IMR-90 (cell line): Measurements from ENCODE around the gene C1QTNF9B. TPM values are rescaled to one million over a fixed set of nuclear protein-coding genes. Genes with fewer than 3 reads are reported as not detected.

Experiments used
- ATAC-seq: fragments of 200-7000 bp; cut with Tn5 transposase; 2 replicates; pipeline ENCODE4 v1.9.1; 2020; ENCODE audit warnings: low read depth, mild to moderate bottlenecking, moderate library complexity
- BruUV-seq: library from RNA; stranded (reverse); fragments of 400-500 nt; replicated peaks from 2 replicates; lab custom pipeline; 2021; lab: Mats Ljungman, UMichigan
- CTCF ChIA-PET: fragments of 300-600 bp; formaldehyde crosslinking; extraction: SDS; loops from one replicate; lab custom pipeline; 2021; ENCODE audit warnings: antibody characterized with exemption; lab: Yijun Ruan, JAX
- POLR2A ChIA-PET: fragments of 300-600 bp; sonication (Branson Sonifier 250); formaldehyde crosslinking; loops from one replicate; lab custom pipeline; 2022; ENCODE audit warnings: antibody characterized with exemption; ENCODE audit not compliant: unreplicated experiment; lab: Charles Lee
- DNase-seq: peaks from one replicate; pipeline ENCODE4 v3.0.0; 2013
- H2AFZ ChIP-seq: replicated peaks from 2 replicates; pipeline ENCODE3; 2013; ENCODE audit warnings: low read length, mild to moderate bottlenecking; ENCODE audit not compliant: poor library complexity
- H2AK5ac ChIP-seq: 2 replicates; pipeline ENCODE4 v1.6.1; 2013; ENCODE audit warnings: low read depth, low read length, inconsistent platforms
- H2AK9ac ChIP-seq: replicated peaks from 2 replicates; pipeline ENCODE3; 2013; ENCODE audit warnings: mild to moderate bottlenecking, low read depth, low read length, moderate library complexity; ENCODE audit not compliant: poor library complexity
- H2BK120ac ChIP-seq: 2 replicates; pipeline ENCODE4 v1.6.1; 2013; ENCODE audit warnings: low read depth, low read length, inconsistent platforms
- H2BK15ac ChIP-seq: 3 replicates; pipeline ENCODE4 v1.6.1; 2013; ENCODE audit warnings: low read depth, low read length, inconsistent platforms
- H2BK20ac ChIP-seq: 2 replicates; pipeline ENCODE4 v1.6.1; 2013; ENCODE audit warnings: low read depth, mild to moderate bottlenecking, inconsistent platforms, low read length, moderate library complexity
- H2BK5ac ChIP-seq: 2 replicates; pipeline ENCODE4 v1.6.1; 2013; ENCODE audit warnings: mild to moderate bottlenecking, low read depth, low read length, inconsistent platforms; ENCODE audit not compliant: poor library complexity, severe bottlenecking
- H3K14ac ChIP-seq: replicated peaks from 2 replicates; pipeline ENCODE4 v1.6.1; 2013; ENCODE audit warnings: low read depth, low read length, inconsistent platforms
- H3K18ac ChIP-seq: 2 replicates; pipeline ENCODE4 v1.6.1; 2013; ENCODE audit warnings: low read depth, low read length, control low read depth
- H3K23ac ChIP-seq: 2 replicates; pipeline ENCODE4 v1.6.1; 2013; ENCODE audit warnings: low read depth, low read length, inconsistent platforms
- H3K27ac ChIP-seq: 2 replicates; pipeline ENCODE4 v1.5.1; 2013; ENCODE audit warnings: mild to moderate bottlenecking, control low read depth, low read length; ENCODE audit not compliant: insufficient read depth
- H3K27me3 ChIP-seq: 2 replicates; pipeline ENCODE4 v1.6.1; 2013; ENCODE audit warnings: low read length; ENCODE audit not compliant: control insufficient read depth, insufficient read depth
- H3K36me3 ChIP-seq: 2 replicates; pipeline ENCODE4 v1.6.1; 2013; ENCODE audit warnings: low read length, mixed read lengths; ENCODE audit not compliant: control insufficient read depth, insufficient read depth
- H3K4ac ChIP-seq: 2 replicates; pipeline ENCODE4 v1.6.1; 2013; ENCODE audit warnings: low read depth, low read length, inconsistent platforms
- H3K4me1 ChIP-seq: 2 replicates; pipeline ENCODE4 v1.6.1; 2013; ENCODE audit warnings: low read length, mixed read lengths; ENCODE audit not compliant: control insufficient read depth, insufficient read depth
- H3K4me2 ChIP-seq: 2 replicates; pipeline ENCODE4 v1.6.1; 2013; ENCODE audit warnings: low read depth, mild to moderate bottlenecking, control low read depth, low read length, moderate library complexity
- H3K4me3 ChIP-seq: 2 replicates; pipeline ENCODE4 v1.5.1; 2013; ENCODE audit warnings: low read depth, mild to moderate bottlenecking, control low read depth, low read length, moderate library complexity; ENCODE audit not compliant: insufficient read depth
- H3K56ac ChIP-seq: 2 replicates; pipeline ENCODE4 v1.6.1; 2013; ENCODE audit warnings: low read length, inconsistent platforms; ENCODE audit not compliant: insufficient read depth; ENCODE audit errors: extremely low read depth
- H3K79me1 ChIP-seq, 2 experiments: 2 replicates each; pipeline ENCODE4 v1.6.1; 2013; ENCODE audit warnings: low read length in 2 of 2, inconsistent platforms in 1 of 2, low read depth in 1 of 2
- H3K9ac ChIP-seq: 2 replicates; pipeline ENCODE4 v1.6.1; 2013; ENCODE audit warnings: low read depth, low read length, control low read depth
- H3K9me1 ChIP-seq: 2 replicates; pipeline ENCODE4 v1.6.1; 2013; ENCODE audit warnings: low read length, inconsistent platforms; ENCODE audit not compliant: insufficient read depth
- H3K9me3 ChIP-seq: 2 replicates; pipeline ENCODE4 v1.6.1; 2013; ENCODE audit warnings: low read length; ENCODE audit not compliant: control insufficient read depth, insufficient read depth
- H4K20me1 ChIP-seq: 2 replicates; pipeline ENCODE4 v1.6.1; 2013; ENCODE audit warnings: low read length, inconsistent platforms; ENCODE audit not compliant: insufficient read depth
- H4K5ac ChIP-seq: 2 replicates; pipeline ENCODE4 v1.6.1; 2013; ENCODE audit warnings: mild to moderate bottlenecking, low read depth, low read length, control low read depth
- H4K8ac ChIP-seq, 2 experiments: 2 replicates each; pipeline ENCODE4 v1.6.1; 2013; ENCODE audit warnings: low read depth in 2 of 2, low read length in 2 of 2, control low read depth in 1 of 2, inconsistent platforms in 1 of 2
- H4K91ac ChIP-seq: 2 replicates; pipeline ENCODE4 v1.6.1; 2013; ENCODE audit warnings: low read depth, low read length, inconsistent platforms; ENCODE audit not compliant: insufficient read depth
- BHLHE40 ChIP-seq: fragments of 150-350 bp; IDR thresholded peaks from 2 replicates; pipeline ENCODE4 v1.6.1; 2016; ENCODE audit warnings: mild to moderate bottlenecking, low read depth, low read length
- CEBPB ChIP-seq: IDR thresholded peaks from 2 replicates; pipeline ENCODE4 v1.6.1; 2012; ENCODE audit warnings: low read depth, low read length, improper control_type of control experiment
- CHD1 ChIP-seq: IDR thresholded peaks from 2 replicates; pipeline ENCODE4 v1.6.1; 2012; ENCODE audit warnings: low read depth, low read length, improper control_type of control experiment
- FOS ChIP-seq: fragments of 150-350 bp; IDR thresholded peaks from 2 replicates; pipeline ENCODE4 v1.6.1; 2016; ENCODE audit warnings: low read depth, low read length
- MAFK ChIP-seq: IDR thresholded peaks from 2 replicates; pipeline ENCODE4 v1.6.1; 2012; ENCODE audit warnings: low read depth, low read length, improper control_type of control experiment
- MAZ ChIP-seq: IDR thresholded peaks from 2 replicates; pipeline ENCODE4 v1.6.1; 2012; ENCODE audit warnings: low read depth, mild to moderate bottlenecking, low read length, improper control_type of control experiment, moderate library complexity, borderline replicate concordance
- MXI1 ChIP-seq: IDR thresholded peaks from 2 replicates; pipeline ENCODE4 v1.6.1; 2012; ENCODE audit warnings: low read depth, mild to moderate bottlenecking, low read length, moderate library complexity, borderline replicate concordance
- NFE2L2 ChIP-seq: fragments of 150-350 bp; IDR thresholded peaks from 2 replicates; pipeline ENCODE4 v1.6.1; 2016; ENCODE audit warnings: low read depth, mild to moderate bottlenecking, low read length
- POLR2A ChIP-seq: IDR thresholded peaks from 2 replicates; pipeline ENCODE4 v1.6.1; 2012; ENCODE audit warnings: mild to moderate bottlenecking, low read depth, low read length
- RAD21 ChIP-seq: IDR thresholded peaks from 2 replicates; pipeline ENCODE4 v1.6.1; 2012; ENCODE audit warnings: low read length, improper control_type of control experiment
- RCOR1 ChIP-seq: IDR thresholded peaks from 2 replicates; pipeline ENCODE4 v1.6.1; 2012; ENCODE audit warnings: mild to moderate bottlenecking, low read length, improper control_type of control experiment; ENCODE audit not compliant: insufficient replicate concordance
- RFX5 ChIP-seq: IDR thresholded peaks from 2 replicates; pipeline ENCODE4 v1.8.0; 2012; ENCODE audit warnings: low read depth, mild to moderate bottlenecking, low read length, moderate library complexity
- SMC3 ChIP-seq: fragments of 150-350 bp; IDR thresholded peaks from 2 replicates; pipeline ENCODE4 v1.6.1; 2016; ENCODE audit warnings: low read depth, mild to moderate bottlenecking, antibody characterized with exemption, low read length, moderate library complexity
- WGBS, 2 experiments: methylation state at CpG; one replicate each; pipeline versions ENCODE4 v1.1.5 to v1.1.7; 2013; ENCODE audit warnings: missing lambda C conversion rate in 2 of 2; ENCODE audit not compliant: insufficient read length in 1 of 2; ENCODE audit errors: extremely low coverage in 2 of 2; 5-methylcytosine and 5-hydroxymethylcytosine counted together
- dilution Hi-C: fragments of 300-500 bp; cut with HindIII; formaldehyde crosslinking; loops from one replicate; pipeline ENCODE4 v1.14.3; 2018; ENCODE audit warnings: low sequenced_read_pairs; ENCODE audit not compliant: unreplicated experiment
- in situ Hi-C: fragments of 300-500 bp; cut with MboI; formaldehyde crosslinking; loops from 3 replicates; pipeline ENCODE4 v1.14.3; 2019; ENCODE audit warnings: low sequenced_read_pairs, inconsistent platforms, mixed read lengths
- intact Hi-C: fragments of 100-400 bp; cut with micrococcal nuclease; formaldehyde crosslinking; loops from 2 replicates; pipeline ENCODE4 v1.10.0; 2022
- polyA plus RNA-seq, 3 experiments: library from polyadenylated mRNA; depleted of rRNA; stranded (reverse); fragments of >200 nt; gene quantifications; 2 replicates each; pipeline ENCODE4 v1.2.3, GENCODE V29; 2012; ENCODE audit warnings: low replicate concordance in 1 of 3
- total RNA-seq: library from RNA; depleted of rRNA; stranded (reverse); fragments of >200 nt; gene quantifications from 2 replicates; pipeline ENCODE4 v1.2.3, GENCODE V29; 2012
- TF ChIP-seq, protein P1 (sequence below): conservative IDR thresholded peaks from 2 replicates; pipeline ENCODE4 v1.5.1; 2012; ENCODE audit warnings: mild to moderate bottlenecking, low read depth, low read length, improper control_type of control experiment
- TF ChIP-seq, protein P2 (sequence below): fragments of 150-350 bp; IDR thresholded peaks from 2 replicates; pipeline ENCODE4 v1.6.1; 2017; ENCODE audit warnings: mild to moderate bottlenecking, antibody characterized with exemption, low read length, low read depth
- TF ChIP-seq, protein P3 (sequence below): fragments of 150-350 bp; IDR thresholded peaks from 2 replicates; pipeline ENCODE4 v1.6.1; 2016; ENCODE audit warnings: low read depth, mild to moderate bottlenecking, low read length, moderate library complexity, borderline replicate concordance

The C1QTNF9B gene
- total and polyA plus RNA-seq, 2 of the 4 experiments (the other 2 are of a cell fraction): 0.72 to 1.1 TPM

DNA sequence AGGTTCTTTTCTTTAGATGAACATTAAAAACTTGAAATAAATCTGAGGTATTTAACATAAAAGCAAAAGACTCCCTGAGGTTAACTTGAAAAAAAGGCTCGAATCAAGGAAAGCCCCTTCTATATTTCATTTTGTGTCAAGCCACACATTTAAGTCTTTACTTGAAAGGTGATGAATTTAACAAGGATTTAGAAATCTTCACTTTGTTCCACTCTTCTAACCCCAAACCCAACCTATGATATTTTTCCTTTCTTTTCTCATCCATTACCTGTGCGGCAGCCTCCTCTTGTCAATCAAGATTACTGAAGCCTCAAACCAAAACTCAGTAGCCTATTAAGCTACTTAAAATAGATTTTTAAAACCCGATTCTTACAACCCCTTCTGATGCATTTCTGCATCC, 41.9 kb downstream of the C1QTNF9B start:
- Histone ChIP-seq H2AFZ (no peak overlapping the region), H2BK5ac (no peak overlapping the region), H3K27ac (no peak overlapping the region), H2BK20ac (no peak overlapping the region), H3K18ac (no peak overlapping the region), H2AK9ac (no peak overlapping the region), H4K5ac (no peak overlapping the region), H3K4ac (no peak overlapping the region), H4K20me1 (no peaks in the 10 kb centered on the region), H3K4me2 (no peak overlapping the region), H4K91ac (no peak overlapping the region), H3K4me3 (no peak overlapping the region), H3K36me3 (peaks cover 6% of the 10 kb centered on the region), H3K9ac (no peak overlapping the region), H3K14ac (no peak overlapping the region), H3K4me1 (peaks cover 7% of the 10 kb centered on the region; the same call in 1 of the 2 replicates), H4K8ac (no peak overlapping the region), H2BK120ac (no peak overlapping the region), H3K23ac (no peak overlapping the region), H3K9me3 (no peaks in the 10 kb centered on the region), H3K56ac (no peak overlapping the region), H2BK15ac (no peak overlapping the region), H3K79me1 (no peaks in the 10 kb centered on the region), H3K9me1 (peaks cover 6% of the 10 kb centered on the region), H2AK5ac (no peak overlapping the region), H3K27me3 (no peaks in the 10 kb centered on the region)
- DNase-seq (no peak), ATAC-seq (no peak)
- in situ Hi-C loops (no loop called here), dilution Hi-C loops (no loop called here), intact Hi-C loops (no loop called here)
- no TSS peak for BruUV-seq
- TF ChIP-seq NFE2L2 (no peak), MXI1 (no peak), CEBPB (no peak), POLR2A (no peak), MAFK (no peak), SMC3 (no peak), CHD1 (no peak), RAD21 (no peak), FOS (no peak), BHLHE40 (no peak), RFX5 (no peak), RCOR1 (no peak), MAZ (no peak)
- TF ChIP-seq, protein P1, sequence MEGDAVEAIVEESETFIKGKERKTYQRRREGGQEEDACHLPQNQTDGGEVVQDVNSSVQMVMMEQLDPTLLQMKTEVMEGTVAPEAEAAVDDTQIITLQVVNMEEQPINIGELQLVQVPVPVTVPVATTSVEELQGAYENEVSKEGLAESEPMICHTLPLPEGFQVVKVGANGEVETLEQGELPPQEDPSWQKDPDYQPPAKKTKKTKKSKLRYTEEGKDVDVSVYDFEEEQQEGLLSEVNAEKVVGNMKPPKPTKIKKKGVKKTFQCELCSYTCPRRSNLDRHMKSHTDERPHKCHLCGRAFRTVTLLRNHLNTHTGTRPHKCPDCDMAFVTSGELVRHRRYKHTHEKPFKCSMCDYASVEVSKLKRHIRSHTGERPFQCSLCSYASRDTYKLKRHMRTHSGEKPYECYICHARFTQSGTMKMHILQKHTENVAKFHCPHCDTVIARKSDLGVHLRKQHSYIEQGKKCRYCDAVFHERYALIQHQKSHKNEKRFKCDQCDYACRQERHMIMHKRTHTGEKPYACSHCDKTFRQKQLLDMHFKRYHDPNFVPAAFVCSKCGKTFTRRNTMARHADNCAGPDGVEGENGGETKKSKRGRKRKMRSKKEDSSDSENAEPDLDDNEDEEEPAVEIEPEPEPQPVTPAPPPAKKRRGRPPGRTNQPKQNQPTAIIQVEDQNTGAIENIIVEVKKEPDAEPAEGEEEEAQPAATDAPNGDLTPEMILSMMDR: no peak
- TF ChIP-seq, protein P2, sequence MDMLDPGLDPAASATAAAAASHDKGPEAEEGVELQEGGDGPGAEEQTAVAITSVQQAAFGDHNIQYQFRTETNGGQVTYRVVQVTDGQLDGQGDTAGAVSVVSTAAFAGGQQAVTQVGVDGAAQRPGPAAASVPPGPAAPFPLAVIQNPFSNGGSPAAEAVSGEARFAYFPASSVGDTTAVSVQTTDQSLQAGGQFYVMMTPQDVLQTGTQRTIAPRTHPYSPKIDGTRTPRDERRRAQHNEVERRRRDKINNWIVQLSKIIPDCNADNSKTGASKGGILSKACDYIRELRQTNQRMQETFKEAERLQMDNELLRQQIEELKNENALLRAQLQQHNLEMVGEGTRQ: no peak
- TF ChIP-seq, protein P3, sequence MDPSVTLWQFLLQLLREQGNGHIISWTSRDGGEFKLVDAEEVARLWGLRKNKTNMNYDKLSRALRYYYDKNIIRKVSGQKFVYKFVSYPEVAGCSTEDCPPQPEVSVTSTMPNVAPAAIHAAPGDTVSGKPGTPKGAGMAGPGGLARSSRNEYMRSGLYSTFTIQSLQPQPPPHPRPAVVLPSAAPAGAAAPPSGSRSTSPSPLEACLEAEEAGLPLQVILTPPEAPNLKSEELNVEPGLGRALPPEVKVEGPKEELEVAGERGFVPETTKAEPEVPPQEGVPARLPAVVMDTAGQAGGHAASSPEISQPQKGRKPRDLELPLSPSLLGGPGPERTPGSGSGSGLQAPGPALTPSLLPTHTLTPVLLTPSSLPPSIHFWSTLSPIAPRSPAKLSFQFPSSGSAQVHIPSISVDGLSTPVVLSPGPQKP: no peak
- CTCF ChIA-PET: no interaction called here
- WGBS, 2 experiments: no CpG with 5 or more reads among the region's 3 CpGs
- POLR2A ChIA-PET: no interaction called here
